SK-MEL-5 (cell line): ENCODE data around the gene ZNF587B. TPM values are rescaled to one million over a fixed set of nuclear protein-coding genes. Genes with fewer than 3 reads are reported as not detected.

Source experiments
- total RNA-seq: library from RNA; depleted of rRNA; stranded (reverse); fragments of >200 nt; shearing (Covaris generic); gene quantifications from 2 replicates; pipeline ENCODE4 v1.2.3, GENCODE V29; 2014; rRNA removed

ZNF587B gene
- total RNA-seq, 1 experiment from 2014 or later: 21.2 TPM

Other genes starting within 250 kb of the ZNF587B start
- gene ZIK1, start 246.2 kb upstream of the ZNF587B start, total RNA-seq: 1.7 and 2.3 TPM in 2 replicates
- 3.8 and 6.5 TPM in 2 replicates for gene ZNF530, start 230.4 kb upstream of the ZNF587B start, total RNA-seq
- 15.4 and 16.3 TPM in 2 replicates for gene ZNF134, start 216.1 kb upstream of the ZNF587B start, total RNA-seq
- 10.4 TPM in 2 replicates for gene ZNF211, start 197.1 kb upstream of the ZNF587B start, total RNA-seq
- not detected in 2 replicates for gene ZSCAN4, start 161.4 kb upstream of the ZNF587B start, total RNA-seq
- gene ZNF551, start 148.3 kb upstream of the ZNF587B start, total RNA-seq: 10.0 and 15.2 TPM in 2 replicates
- 0.03 TPM in 1 of 2 replicates, not detected in the other for gene ZNF154, start 121.1 kb upstream of the ZNF587B start, total RNA-seq
- 5.0 and 5.5 TPM in 2 replicates for gene ZNF671, start 102.7 kb upstream of the ZNF587B start, total RNA-seq
- gene ZNF776, start 83.5 kb upstream of the ZNF587B start, total RNA-seq: 5.5 and 6.6 TPM in 2 replicates
- 9.4 and 10.0 TPM in 2 replicates for gene ZNF586, start 60.6 kb upstream of the ZNF587B start, total RNA-seq
- gene ZNF552, start 15.4 kb upstream of the ZNF587B start, total RNA-seq: 4.5 and 4.9 TPM in 2 replicates
- 10.2 and 13.2 TPM in 2 replicates for gene ZNF587, start 19.6 kb downstream of the ZNF587B start, total RNA-seq
- gene ZNF814, start 58.7 kb downstream of the ZNF587B start, total RNA-seq: 0.48 and 1.6 TPM in 2 replicates
- 7.7 and 8.1 TPM in 2 replicates for gene ZNF417, start 86.3 kb downstream of the ZNF587B start, total RNA-seq
- 0.45 and 3.5 TPM in 2 replicates for gene ZNF418, start 105.1 kb downstream of the ZNF587B start, total RNA-seq
- 3.6 and 4.2 TPM in 2 replicates for gene ZNF256, start 117.4 kb downstream of the ZNF587B start, total RNA-seq
- gene C19orf18, start 144.2 kb downstream of the ZNF587B start, total RNA-seq: not detected in 2 replicates
- 3.7 and 5.5 TPM in 2 replicates for gene ZNF606, start 172.5 kb downstream of the ZNF587B start, total RNA-seq
- not detected in 2 replicates for gene ZSCAN1, start 203.7 kb downstream of the ZNF587B start, total RNA-seq
- 0.21 and 0.42 TPM in 2 replicates for gene ZNF135, start 229.0 kb downstream of the ZNF587B start, total RNA-seq